Fibroblast of peridontal ligament (primary cell): ENCODE measurements around the gene WBP1.
"Not testable (repeated sequence)": the region's sequence is repeated elsewhere in the genome, so short reads cannot be mapped to it uniquely, and the experiment has no call there.

ENCODE experiments used
- DNase-seq: peaks from one replicate; pipeline ENCODE4 v3.0.0-alpha.2; 2010; ENCODE audit errors: extremely low read depth

WBP1 gene

DNA sequence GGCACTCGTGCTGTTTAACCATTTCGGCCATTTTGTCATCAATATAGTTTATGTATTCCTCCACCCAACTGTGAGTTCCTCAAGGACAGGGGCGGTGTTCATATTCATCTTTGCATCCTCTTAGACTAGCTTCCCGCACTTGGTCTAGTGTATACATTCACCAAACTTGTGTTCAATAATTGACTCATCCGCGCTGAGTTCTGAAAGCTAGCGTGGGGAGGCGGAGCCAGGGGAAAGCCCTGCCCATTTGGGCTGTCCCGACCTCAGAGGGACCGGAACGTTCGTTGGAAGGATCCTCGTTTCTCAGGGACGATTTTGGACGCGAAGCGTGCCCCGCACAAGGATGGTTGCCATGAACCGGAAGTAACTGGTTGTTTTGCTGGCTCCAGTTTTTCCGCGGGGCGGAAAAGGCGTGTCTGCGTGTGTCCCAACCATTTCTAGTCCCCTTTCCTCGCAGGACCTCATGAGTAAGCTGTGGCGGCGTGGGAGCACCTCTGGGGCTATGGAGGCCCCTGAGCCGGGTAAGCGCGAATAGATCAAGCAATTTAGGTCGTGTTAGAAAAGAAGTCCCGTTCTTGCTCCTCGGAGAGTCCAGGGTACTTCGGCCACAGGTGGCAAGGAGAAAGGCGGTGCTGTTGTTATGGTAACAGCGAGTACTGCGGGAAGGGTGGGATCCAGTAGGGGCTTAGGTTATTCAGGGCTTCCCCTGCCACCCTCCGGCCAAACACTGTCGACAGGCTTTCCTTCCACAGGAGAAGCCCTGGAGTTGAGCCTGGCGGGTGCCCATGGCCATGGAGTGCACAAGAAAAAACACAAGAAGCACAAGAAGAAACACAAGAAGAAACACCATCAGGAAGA, 3.4 kb upstream of the WBP1 start, which contains the start of gene INO80B:
Gene INO80B, plus strand, starts transcription at position 434 of the 858 bp plus-strand sequence. Its CDS starts 30 bp downstream, at position 464.
- DNase-seq = peak; percentile 99

DNA sequence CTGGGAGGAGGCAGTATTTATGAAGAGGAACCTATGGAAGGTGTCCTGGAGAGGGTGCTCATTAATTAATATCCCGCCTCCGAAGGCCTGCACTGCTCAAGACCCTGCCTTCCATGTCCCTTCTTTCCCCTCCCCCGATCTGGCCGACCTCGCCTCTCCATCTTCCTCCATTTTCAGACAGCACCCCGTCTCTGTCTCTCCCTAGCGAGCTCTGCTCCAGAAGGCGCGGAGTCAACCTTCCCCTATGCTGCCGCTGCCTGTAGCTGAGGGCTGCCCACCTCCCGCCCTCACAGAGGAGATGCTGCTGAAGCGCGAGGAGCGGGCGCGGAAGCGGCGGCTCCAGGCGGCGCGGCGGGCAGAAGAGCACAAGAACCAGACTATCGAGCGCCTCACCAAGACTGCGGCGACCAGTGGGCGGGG, 1.1 kb upstream of the WBP1 start:
- no peak for DNase-seq

DNA sequence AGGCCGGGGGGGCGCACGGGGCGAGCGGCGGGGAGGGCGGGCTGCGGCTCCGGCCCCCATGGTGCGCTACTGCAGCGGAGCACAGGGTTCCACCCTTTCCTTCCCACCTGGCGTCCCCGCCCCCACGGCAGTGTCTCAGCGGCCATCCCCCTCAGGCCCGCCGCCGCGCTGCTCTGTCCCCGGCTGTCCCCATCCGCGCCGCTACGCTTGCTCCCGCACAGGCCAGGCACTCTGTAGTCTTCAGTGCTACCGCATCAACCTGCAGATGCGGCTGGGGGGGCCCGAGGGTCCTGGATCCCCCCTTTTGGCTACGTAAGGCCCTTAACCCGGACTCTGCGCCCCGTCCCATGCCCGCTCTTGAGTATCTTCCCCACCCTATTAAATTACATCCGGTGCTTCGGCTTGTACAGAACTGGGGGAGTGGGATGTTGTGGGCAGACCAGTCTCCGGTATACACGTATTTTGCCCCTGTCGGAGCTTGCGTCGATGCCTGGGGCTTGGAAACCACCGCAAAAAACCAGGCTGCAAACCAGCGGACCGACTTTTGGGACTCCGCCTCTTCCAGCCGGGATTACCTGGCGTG, 598 bp upstream of the WBP1 start:
- DNase-seq = no peak

DNA sequence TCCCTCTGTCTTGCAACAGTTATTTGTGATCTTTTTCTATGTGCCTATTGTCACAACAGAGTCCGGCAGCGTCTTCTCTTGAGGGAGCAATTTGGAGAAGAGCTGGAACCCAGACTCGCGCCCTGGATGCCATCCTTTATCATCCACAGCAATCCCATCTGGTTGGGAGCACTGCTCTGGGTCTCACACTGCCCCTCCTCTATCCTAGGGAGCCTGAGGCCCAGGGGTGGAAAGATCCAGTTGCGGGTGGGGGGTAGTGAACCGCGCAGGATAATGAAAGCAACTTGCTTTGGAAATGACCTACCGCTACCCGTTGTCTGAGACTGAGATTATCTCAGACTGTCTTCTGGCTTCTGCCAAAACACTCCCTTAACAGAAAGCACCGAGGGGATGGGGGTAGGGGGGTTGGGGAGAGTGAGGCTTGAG, 713 bp downstream of the WBP1 start:
- peak; percentile 29 for DNase-seq

DNA sequence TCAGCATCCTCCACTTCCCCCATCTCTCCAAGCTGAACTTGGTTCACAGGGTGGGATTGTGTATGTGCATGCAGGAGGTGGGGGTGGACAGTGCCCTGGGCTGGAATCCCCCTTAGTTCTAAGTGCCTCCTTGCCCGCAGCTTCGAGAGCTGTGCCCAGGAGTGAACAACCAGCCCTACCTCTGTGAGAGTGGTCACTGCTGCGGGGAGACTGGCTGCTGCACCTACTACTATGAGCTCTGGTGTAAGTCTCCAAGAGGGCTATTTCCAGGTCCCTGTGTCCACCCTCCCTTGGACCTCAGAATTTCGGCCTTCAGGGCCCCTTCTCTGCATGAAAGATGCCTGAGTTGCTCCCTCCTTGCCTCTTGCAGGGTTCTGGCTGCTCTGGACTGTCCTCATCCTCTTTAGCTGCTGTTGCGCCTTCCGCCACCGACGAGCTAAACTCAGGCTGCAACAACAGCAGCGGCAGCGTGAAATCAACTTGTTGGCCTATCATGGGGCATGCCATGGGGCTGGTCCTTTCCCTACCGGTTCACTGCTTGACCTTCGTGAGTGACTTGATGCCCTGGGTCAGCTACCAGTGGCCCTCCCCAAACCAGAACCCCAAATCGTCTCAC, 1.4 kb downstream of the WBP1 start:
- DNase-seq = not testable (repeated sequence)

DNA sequence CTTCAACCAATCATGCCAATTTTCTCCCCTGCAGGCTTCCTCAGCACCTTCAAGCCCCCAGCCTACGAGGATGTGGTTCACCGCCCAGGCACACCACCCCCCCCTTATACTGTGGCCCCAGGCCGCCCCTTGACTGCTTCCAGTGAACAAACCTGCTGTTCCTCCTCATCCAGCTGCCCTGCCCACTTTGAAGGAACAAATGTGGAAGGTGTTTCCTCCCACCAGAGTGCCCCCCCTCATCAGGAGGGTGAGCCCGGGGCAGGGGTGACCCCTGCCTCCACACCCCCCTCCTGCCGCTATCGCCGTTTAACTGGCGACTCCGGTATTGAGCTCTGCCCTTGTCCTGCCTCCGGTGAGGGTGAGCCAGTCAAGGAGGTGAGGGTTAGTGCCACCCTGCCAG, 1.9 kb downstream of the WBP1 start:
- not testable (repeated sequence) for DNase-seq

DNA sequence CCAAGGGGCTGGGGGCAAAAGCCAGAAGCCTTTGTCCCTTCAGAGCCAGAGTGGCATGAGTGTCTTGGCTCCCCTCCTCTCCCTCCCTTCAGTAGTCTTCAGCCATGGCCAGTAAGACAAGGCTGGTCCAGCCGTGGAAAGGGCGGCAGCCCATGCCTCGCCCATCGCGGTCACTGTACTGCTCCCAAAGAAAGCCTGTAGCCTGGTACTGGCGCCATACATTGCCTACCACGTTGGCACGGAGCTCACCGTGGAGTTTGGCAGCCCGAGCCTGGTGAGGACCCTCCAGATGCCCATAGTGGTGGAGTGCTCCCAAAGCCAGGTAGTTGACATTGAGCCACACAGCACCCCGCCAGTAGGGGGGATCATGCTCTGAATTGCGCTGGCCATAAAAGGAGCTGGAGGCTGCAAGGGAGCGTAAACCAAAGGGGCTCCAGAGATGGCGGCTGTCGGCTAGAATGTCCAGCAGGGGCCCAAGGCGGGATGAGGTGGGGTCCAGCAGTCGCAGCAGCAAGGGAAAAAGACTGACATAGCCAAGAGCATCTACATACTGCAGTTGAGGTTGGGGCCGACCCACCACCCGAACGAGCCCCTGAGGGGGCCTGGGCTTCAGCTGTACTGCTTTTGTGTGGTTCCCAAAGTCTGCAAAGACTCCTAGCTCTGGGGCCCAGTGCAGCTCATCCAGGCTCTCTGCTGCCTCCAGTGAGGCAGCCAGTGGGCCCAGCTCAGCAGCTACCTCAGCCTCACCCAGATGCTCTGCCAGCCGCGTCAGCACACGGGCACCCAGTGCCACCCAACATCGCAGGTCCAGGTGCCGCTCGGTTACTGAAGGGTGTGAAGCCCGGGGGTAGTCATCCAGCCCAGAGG, 3.2 kb downstream of the WBP1 start:
- DNase-seq = no peak

DNA sequence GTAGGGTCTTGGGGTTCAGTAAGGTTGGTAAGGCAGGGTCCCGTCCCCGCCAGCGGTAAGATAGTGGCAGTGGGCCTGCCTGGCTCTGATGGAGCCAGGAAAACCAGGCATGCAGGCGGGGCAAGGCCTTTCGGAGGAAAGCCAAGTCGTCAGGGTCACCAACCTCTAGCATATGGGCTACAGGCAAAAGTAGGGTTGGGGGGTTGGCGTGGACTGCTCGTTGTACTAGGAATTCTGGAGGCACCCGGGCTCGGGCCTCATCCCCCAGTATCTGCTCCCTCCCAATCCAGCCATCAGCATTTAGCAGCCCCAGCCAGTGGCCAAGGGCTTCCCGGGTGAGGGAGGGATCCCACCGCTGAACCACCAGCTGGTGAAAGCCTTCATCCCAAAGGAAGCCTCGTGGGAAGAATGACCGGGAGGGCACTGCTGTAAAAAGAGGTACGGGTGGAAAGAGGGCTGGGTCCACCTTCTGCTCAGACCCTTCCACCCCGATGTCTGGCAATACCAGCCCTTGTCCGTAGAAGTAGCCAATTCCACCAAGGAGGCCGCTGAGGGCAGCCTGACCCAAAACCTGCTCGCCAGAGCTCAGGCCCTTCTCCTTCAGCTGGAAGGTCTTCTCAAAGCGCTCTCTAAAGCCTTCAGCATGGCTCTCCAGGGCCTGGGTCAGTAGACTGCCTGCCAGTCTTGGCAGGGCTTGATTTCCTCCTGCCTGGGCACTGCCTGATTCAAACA, 4.0 kb downstream of the WBP1 start:
- DNase-seq = no peak

DNA sequence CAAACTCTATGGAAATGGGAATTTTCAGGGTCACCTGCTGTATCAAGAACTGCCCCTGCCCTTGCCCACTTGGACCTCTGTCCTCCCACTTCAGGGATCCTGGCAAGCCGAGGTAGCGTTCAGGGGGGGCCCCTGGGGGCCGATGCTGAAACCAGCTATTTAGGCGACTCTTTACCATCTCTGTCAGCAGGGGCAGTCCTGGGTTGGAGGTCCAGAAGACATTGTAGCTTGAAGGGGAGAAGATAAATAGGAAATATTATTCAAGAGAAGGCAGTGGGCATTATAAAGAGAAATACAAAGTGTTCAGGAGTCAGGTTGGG, 4.5 kb downstream of the WBP1 start:
- DNase-seq = no peak

DNA sequence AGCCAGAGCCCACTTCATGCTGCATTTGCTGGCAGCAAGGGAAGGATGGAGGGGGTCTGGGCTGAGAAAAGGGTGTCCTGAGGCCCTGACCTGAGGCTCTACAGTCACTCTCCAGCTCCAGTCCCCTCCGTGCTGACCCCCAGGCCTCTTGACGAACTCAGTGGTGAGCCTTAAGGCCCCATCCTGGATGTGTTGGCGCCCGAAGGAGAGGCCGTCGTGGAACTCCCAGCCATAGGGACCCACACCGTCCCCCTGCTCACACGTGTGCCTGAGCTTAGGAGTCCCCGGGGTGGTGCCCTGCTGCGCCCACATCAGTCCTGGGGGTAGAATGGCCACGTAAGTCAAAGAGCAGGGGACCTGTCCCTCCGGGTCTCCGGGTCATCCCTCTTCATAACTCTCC, 6.2 kb downstream of the WBP1 start:
- DNase-seq = no peak

DNA sequence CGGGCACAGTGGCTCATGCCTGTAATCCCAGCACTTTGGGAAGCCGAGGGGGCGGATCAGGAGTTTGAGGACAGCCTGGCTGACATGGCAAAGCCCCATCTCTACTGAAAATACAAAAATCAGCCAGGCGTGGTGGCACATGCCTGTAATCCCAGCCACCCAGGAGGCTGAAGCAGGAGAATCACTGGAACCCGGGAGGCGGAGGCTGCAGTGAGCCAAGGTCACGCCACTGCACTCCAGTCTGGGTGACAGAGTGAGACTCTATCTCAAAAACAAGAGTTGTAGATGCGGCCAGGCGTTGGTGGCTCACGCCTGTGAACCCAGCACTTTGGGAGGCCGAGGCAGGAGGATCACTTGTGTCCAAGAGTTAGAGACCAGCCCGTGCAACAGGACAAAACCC, 12.5 kb downstream of the WBP1 start:
- not testable (repeated sequence) for DNase-seq

DNA sequence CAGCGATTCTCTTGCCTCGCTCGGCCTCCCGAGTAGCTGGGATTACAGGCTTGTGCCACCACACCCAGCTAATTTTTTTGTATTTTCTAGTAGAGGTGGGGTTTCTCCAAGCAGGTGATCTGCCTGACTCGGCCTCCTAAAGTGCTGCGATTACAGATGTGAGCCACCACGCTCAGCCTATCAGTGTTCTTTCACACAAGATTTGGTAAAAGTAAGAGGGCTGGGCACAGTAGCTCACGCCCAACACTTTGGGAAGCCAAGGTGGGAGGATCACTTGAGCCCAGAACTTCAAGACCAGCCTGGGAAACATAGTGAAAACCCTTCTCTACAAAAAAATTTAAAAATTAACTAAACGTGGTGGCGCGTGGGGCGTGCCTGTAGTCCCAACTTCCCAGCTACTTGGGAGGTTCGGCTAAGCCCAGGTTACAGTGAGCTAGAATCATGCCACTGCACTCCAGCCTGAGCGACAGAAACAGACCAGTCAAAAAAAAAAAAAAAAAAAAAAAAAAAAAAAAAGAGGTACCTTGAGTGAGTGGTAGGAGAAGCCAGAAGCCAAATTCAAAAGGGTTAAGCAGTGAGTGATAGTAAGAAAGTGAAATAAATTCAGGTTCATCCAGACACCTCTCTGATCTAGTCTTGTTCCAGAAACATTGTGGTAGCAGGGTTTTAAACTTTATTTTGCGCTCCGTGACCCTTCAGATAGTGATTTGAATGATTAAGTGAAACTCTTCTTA, 13.3 kb downstream of the WBP1 start:
- DNase-seq = no peak

DNA sequence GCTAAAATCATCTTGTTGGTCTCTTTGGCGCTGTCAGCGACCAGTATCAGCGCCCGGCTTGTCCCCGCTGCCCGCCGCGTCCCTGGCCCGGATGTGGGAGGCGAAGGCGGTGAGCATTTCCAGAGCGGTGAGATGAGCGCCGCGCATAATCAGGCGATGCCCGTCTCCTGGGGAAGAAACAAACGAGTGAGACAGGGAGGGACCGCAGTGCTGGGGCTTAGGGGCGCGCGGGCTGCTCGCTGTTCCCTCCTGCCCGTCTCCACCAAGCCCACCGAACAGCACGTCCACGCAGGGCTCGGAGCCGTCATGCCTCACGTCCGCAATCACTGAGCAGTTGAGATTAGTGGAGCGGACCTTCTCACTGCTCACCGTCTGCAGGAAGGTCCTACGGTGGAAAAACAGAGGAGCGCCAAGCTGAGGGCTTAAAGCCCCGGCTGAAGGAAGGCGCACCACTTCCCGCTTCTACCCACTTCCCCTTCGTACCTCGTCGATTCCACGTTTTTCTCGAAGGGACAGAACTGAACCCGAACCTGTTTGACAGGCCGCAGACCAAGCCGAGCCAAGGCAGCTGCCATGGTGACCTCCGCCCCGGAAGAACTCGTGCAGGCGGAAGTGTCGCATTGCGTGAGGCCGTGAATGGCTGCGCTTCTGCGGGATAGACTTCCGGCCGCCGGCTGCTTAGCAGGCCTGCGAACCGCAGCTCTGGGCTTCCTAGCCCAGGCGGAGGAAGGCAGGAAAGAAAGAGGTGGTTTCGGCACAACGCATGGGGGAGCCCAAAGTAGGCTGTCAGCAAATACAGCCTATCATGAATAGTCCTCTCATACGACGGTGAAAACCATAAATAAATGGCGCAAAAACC, 14.1 kb downstream of the WBP1 start, which contains the start of gene MRPL53:
Gene MRPL53, minus strand, starts transcription at position 595 of the 859 bp plus-strand sequence. Its CDS starts 20 bp downstream, at position 575.
- DNase-seq = peak; percentile 92

DNA sequence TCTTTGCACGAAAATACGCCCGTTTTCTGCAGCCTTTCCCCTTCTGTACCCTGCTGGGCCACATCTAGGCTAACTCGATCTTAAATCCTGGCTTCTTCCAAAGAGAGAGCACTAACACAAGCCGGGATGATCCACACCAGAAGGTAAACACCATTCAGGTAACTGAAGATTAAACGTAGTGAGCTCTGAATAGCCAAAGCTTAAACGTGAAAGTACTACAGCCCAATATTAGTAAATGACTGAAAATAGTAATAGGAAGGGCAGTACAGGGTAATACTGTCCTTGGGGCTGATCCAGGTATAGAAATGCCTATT, 14.7 kb downstream of the WBP1 start:
- no peak for DNase-seq

DNA sequence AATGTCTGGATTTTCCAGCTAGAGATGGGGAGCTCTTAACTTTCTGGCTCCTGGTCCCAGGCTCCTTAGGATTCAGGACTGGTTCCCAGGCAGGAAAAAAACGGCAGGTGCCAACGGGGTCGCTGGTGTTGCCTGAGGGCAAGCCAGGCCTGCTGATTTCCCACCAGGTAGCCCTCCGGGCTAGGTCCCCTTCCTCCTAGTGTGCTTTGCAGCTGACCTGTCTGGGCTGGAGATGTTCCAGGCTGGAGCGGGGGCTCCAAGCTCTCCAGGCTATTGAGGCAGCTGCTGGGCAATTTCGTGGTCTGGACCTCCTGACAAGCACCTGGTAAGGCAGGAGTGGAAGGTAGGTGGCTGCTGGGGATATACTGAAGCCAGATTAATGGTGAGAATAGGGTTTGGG, 16.2 kb downstream of the WBP1 start:
- DNase-seq = no peak

DNA sequence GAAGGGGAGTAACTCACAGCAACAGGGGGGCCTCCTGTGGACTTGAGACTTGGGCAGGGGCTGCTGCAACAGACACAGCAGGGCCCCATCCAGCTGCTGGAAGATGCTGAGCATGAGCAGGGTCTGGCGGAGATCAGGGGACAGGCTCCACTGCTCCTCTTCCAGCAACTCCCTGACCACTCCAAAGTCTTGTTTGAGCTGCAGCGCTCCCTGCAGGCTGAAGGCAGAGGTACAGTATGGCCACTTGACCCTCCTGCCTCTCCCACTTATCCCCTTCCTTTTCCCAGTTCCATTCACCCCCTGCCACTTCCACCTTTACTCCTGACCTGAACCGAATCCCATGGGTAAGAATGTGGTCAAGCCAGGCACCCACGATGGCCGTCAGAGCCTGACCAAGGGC, 16.7 kb downstream of the WBP1 start:
- DNase-seq = no peak

DNA sequence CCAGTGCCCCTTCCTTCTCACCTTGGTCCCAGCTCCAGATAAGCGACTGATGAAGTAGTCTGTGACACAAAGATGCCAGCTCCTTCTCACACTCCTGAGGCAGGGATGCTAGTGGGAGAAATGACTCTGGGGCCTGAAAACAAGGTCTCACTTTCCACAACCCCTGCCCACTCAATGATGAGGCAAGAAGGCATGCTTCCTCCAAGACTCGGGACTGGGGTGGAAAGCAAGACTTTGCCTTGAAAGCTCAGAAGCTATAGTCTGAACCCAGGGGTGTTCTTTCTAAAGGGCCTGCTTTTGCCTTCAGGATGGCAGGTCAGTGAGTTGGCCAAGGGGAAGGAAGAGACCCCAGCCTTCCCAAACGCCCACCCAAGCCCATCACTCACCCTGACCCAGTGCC, 23.2 kb downstream of the WBP1 start:
- DNase-seq = no peak

DNA sequence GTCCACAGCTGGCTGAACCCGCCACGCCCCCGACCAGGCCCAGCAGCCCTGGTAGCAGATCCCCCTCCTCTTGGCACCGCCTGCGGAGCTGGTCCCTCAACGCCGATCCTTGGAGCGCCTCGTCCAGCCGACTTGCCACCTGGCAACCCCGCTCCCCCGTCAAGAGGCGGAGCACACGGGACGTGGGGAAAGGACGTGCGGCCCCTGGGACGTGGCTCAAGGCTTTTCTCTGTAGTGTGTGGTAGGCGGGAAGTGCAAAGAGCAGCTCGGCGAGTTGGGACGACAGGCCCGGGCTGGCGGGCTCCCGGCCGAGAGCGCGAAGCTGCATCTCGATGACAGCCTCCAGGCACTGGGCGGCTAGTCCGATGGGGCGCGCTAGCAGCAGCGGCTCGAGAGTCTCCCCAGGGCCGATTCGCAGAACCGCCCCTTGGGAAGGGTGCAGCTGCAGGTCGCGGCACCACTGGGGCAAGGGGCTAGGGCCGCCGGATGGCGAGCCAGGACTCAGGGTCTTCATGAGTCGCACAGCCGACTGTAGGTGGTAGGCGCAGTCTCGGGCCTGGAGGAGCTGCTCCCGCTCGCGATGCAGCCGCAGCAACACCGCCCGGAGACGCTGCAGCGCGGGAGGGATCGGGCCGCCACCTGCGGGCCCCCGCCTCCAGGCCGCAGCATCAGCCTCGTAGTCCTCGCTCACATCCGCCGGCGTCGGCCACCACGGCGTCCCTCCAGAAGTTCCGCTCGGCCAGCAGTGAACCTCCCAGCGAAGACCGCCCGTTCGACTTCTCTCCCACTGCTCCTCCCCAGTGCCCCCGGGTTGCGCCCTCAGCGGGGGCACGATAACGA, 23.9 kb downstream of the WBP1 start:
- DNase-seq = no peak
